Measurements from ENCODE around the gene PGS1. TPM values are rescaled to one million over a fixed set of nuclear protein-coding genes. Genes with fewer than 3 reads are reported as not detected.

The PGS1 gene
- total and polyA plus RNA-seq, 2 of the 8 experiments (the other 6 are each of a cell fraction or from before 2014, with no cell fraction given) = 46.7 to 60.0 TPM

DNA sequence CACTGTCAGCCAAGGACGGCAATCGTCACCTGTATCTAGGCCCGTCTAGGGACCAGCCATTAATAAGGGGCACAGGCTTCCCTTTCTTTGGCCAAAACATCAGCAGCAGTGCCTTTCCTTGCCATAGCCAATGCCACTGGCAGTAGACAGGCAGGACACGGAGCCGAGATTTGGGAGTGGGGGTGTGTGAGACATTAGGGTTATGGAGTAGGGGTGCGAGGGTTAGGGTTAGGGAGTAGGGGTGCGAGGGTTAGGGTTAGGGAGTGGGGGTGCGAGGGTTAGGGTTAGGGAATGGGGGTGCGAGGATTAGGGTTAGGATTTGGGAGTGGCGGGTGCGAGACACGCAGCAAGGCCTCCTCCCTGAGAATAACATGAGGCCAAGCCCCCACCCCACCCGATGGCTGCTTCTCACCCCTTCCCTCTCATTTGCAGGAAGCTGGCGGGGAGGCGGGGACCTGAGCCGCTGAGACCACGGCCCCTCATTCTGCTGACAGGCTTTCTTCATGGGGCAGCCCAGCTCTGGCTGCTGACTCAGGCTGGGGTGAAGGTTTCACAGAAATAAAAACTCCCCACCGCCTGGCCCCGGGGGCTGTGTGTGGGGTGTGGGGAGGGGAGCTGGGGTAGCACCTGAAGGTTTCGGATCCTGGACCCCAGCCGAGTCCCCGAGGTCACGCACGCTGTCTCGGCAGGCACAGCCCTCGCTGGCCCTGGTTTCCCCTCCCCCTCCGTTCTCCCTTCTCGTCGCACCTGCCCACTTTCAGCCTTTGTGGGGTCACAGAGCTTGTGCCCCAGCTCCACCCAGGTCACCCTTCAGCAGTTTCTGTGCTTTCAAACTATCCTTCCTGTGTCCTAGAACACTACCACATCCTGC, 93.8 kb downstream of the PGS1 start (continued):
- TF ChIP-seq, protein P1, sequence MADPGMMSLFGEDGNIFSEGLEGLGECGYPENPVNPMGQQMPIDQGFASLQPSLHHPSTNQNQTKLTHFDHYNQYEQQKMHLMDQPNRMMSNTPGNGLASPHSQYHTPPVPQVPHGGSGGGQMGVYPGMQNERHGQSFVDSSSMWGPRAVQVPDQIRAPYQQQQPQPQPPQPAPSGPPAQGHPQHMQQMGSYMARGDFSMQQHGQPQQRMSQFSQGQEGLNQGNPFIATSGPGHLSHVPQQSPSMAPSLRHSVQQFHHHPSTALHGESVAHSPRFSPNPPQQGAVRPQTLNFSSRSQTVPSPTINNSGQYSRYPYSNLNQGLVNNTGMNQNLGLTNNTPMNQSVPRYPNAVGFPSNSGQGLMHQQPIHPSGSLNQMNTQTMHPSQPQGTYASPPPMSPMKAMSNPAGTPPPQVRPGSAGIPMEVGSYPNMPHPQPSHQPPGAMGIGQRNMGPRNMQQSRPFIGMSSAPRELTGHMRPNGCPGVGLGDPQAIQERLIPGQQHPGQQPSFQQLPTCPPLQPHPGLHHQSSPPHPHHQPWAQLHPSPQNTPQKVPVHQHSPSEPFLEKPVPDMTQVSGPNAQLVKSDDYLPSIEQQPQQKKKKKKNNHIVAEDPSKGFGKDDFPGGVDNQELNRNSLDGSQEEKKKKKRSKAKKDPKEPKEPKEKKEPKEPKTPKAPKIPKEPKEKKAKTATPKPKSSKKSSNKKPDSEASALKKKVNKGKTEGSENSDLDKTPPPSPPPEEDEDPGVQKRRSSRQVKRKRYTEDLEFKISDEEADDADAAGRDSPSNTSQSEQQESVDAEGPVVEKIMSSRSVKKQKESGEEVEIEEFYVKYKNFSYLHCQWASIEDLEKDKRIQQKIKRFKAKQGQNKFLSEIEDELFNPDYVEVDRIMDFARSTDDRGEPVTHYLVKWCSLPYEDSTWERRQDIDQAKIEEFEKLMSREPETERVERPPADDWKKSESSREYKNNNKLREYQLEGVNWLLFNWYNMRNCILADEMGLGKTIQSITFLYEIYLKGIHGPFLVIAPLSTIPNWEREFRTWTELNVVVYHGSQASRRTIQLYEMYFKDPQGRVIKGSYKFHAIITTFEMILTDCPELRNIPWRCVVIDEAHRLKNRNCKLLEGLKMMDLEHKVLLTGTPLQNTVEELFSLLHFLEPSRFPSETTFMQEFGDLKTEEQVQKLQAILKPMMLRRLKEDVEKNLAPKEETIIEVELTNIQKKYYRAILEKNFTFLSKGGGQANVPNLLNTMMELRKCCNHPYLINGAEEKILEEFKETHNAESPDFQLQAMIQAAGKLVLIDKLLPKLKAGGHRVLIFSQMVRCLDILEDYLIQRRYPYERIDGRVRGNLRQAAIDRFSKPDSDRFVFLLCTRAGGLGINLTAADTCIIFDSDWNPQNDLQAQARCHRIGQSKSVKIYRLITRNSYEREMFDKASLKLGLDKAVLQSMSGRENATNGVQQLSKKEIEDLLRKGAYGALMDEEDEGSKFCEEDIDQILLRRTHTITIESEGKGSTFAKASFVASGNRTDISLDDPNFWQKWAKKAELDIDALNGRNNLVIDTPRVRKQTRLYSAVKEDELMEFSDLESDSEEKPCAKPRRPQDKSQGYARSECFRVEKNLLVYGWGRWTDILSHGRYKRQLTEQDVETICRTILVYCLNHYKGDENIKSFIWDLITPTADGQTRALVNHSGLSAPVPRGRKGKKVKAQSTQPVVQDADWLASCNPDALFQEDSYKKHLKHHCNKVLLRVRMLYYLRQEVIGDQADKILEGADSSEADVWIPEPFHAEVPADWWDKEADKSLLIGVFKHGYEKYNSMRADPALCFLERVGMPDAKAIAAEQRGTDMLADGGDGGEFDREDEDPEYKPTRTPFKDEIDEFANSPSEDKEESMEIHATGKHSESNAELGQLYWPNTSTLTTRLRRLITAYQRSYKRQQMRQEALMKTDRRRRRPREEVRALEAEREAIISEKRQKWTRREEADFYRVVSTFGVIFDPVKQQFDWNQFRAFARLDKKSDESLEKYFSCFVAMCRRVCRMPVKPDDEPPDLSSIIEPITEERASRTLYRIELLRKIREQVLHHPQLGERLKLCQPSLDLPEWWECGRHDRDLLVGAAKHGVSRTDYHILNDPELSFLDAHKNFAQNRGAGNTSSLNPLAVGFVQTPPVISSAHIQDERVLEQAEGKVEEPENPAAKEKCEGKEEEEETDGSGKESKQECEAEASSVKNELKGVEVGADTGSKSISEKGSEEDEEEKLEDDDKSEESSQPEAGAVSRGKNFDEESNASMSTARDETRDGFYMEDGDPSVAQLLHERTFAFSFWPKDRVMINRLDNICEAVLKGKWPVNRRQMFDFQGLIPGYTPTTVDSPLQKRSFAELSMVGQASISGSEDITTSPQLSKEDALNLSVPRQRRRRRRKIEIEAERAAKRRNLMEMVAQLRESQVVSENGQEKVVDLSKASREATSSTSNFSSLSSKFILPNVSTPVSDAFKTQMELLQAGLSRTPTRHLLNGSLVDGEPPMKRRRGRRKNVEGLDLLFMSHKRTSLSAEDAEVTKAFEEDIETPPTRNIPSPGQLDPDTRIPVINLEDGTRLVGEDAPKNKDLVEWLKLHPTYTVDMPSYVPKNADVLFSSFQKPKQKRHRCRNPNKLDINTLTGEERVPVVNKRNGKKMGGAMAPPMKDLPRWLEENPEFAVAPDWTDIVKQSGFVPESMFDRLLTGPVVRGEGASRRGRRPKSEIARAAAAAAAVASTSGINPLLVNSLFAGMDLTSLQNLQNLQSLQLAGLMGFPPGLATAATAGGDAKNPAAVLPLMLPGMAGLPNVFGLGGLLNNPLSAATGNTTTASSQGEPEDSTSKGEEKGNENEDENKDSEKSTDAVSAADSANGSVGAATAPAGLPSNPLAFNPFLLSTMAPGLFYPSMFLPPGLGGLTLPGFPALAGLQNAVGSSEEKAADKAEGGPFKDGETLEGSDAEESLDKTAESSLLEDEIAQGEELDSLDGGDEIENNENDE (IDR thresholded peaks at IDR 0.05; ENCODE audit: insufficient replicate concordance, low read length) = no peak
- TF ChIP-seq MAFK (IDR thresholded peaks at IDR 0.05; ENCODE audit: low read depth, low read length) = no peak
